NCI-H128 (cell line): Measurements from ENCODE around the gene RPS19BP1.
"Not testable (repeated sequence)": the region's sequence is repeated elsewhere in the genome, so short reads cannot be mapped to it uniquely, and the experiment has no call there.

Experiments used
- DNase-seq: peaks from one replicate; lab custom pipeline; 2025; ENCODE audit not compliant: unreplicated experiment; lab: John Stamatoyannopoulos, UW

Gene RPS19BP1

GRCh38 chr22:39528681-39529486, 3.7 kb downstream of the RPS19BP1 start:
- peak; percentile 82 for DNase-seq

GRCh38 chr22:39528080-39528661, 4.4 kb downstream of the RPS19BP1 start:
- DNase-seq: no peak

GRCh38 chr22:39527481-39527961, 5.0 kb downstream of the RPS19BP1 start:
- no peak for DNase-seq

GRCh38 chr22:39526736-39527171, 5.8 kb downstream of the RPS19BP1 start:
- DNase-seq: no peak

- DNase-seq: no peak
Observed at GRCh38 chr22:39525658-39525975, 6.9 kb downstream of the RPS19BP1 start.

- no peak for DNase-seq
Observed at GRCh38 chr22:39524753-39525657, 7.5 kb downstream of the RPS19BP1 start.

GRCh38 chr22:39524089-39524752, 8.3 kb downstream of the RPS19BP1 start:
- no peak for DNase-seq

GRCh38 chr22:39522567-39523300, 9.8 kb downstream of the RPS19BP1 start:
- DNase-seq: no peak

- not testable (repeated sequence) for DNase-seq
Observed at GRCh38 chr22:39522091-39522490, 10.5 kb downstream of the RPS19BP1 start.

- not testable (repeated sequence) for DNase-seq
Observed at GRCh38 chr22:39521106-39521885, 11.3 kb downstream of the RPS19BP1 start.

GRCh38 chr22:39520226-39521105, 12.1 kb downstream of the RPS19BP1 start, which contains the start of gene ATF4:
ATF4 (plus strand) TSS chr22:39520562; CDS start chr22:39521446, 884 bp downstream.
- no peak for DNase-seq

- peak; percentile 91 for DNase-seq
Observed at GRCh38 chr22:39519681-39520225, 12.8 kb downstream of the RPS19BP1 start.

GRCh38 chr22:39518996-39519680, 13.4 kb downstream of the RPS19BP1 start:
- no peak for DNase-seq

GRCh38 chr22:39518144-39518786, 14.3 kb downstream of the RPS19BP1 start:
- DNase-seq: no peak

- DNase-seq: no peak
Observed at GRCh38 chr22:39517470-39517869, 15.1 kb downstream of the RPS19BP1 start.

- no peak for DNase-seq
Observed at GRCh38 chr22:39515266-39516050, 17.1 kb downstream of the RPS19BP1 start.
